ENCODE results near the gene MAP3K20.
A peak's percentile ranks its signal among the peaks of the same experiment; 100 is the strongest.

MAP3K20 gene

DNA sequence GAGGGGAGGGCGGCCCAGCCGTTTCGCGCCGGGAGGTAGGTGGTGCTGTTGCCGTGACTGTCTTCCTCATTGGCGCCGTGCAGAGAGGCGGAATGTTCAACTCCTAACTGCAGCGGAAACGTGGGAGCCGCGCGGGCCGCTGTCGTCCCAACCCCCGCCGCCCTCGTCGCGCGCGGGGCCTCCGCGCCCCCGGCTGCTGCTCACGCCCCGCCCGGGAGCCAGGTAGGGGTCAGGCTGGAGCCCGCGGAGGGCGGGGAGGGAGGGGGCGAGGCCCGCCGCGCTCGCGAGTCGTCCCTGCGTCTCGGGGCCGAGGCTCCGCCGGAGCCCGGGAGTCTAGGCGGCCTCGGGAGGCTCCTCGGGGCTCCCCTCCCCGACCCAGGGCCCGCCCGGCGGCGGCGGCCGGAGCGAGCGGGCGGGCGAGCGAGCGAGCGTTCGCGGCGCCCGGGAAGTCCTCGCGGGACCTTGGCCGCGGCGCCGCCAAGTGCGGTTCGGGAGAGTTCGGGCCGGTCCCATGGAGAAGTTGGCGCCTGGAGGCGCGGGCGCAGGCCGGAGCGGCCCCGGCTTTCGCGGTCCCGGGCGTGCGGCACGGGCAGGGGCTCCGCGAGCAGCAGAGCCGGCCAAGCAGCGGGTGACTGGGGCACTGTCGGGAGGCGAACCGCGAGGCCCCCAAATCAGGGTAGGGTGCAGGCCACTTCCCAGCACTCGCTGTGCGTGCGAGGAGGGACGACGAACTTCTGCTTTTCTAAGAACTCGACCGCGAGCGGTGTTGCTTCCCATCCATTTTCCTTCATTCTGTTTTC is at the start of gene MAP3K20:
Gene MAP3K20 (plus strand): TSS at position 66 of the 800 bp plus-strand sequence. CDS start 15,186 bp downstream, outside the sequence.
- H3K27me3 ChIP-seq: no peaks in the 10 kb centered on the region
- peaks cover 0 to 41% (median 29%) of the 10 kb centered on the region in 11 experiments; a peak in 13 of 22 replicates for H4K20me1 ChIP-seq
- H3K27ac ChIP-seq: peak within 1 kb of the TSS; percentile 91 to 99 (median 96)
- peak within 1 kb of the TSS; percentile 77 to 93 (median 85) for H3K4me3 ChIP-seq
- no peak for TF ChIP-seq Cebpa-rat (IDR thresholded peaks at IDR 0.05)
- H3K36me3 ChIP-seq: peaks cover 0 to 20% (median 10%) of the 10 kb centered on the region in 11 experiments; a peak in 13 of 22 replicates
- no peaks in the 10 kb centered on the region for H3K9me3 ChIP-seq (replicated peaks in 1 of 11)
- peak within 1 kb of the TSS; percentile 93 to 99 (median 97) for H3K9ac ChIP-seq
- H3K4me1 ChIP-seq: peaks cover 16 to 34% (median 26%) of the 10 kb centered on the region in 10 experiments
- H3K4me2 ChIP-seq: peak within 1 kb of the TSS; percentile 87 to 98 (median 91)

DNA sequence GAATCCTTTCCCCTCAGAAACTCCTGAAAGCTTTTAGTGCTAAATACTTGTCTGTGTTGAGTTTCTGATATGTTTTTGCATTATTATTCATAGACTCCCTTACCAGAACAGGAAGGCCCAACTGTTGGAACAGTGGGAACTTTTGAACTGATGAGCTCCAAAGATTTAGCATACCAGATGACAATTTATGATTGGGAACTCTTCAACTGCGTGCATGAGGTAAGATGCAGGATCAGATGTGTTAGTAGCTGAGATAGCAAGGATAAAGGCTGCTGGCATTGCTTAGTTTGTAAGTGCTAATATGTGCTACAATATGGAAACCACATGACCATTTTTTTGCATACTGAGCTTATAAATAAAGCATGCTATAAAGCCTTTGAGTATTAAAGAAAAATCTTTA is 49.2 kb upstream of the MAP3K20 start:
- no peak overlapping the region for H3K27ac ChIP-seq
- H4K20me1 ChIP-seq: no peaks in the 10 kb centered on the region
- H3K4me3 ChIP-seq: no peak overlapping the region
- no peak for TF ChIP-seq Cebpa-rat (IDR thresholded peaks at IDR 0.05)
- peak overlapping the region in 9 of 11 experiments; percentile 8 to 66 (median 52); a peak in 14 of 22 replicates for H3K4me2 ChIP-seq
- H3K27me3 ChIP-seq: no peaks in the 10 kb centered on the region
- no peaks in the 10 kb centered on the region for H3K36me3 ChIP-seq
- peaks cover 7 to 55% (median 40%) of the 10 kb centered on the region in 10 experiments for H3K4me1 ChIP-seq
- H3K9ac ChIP-seq: 0 out of 22 replicates have a peak overlapping the region, but pooled peaks of 1 of the 11 experiments have one; percentile 14
- peaks cover 0 to 7% (median 0%) of the 10 kb centered on the region in 11 experiments; a peak in 4 of 22 replicates for H3K9me3 ChIP-seq (replicated peaks in 1 of 11)

DNA sequence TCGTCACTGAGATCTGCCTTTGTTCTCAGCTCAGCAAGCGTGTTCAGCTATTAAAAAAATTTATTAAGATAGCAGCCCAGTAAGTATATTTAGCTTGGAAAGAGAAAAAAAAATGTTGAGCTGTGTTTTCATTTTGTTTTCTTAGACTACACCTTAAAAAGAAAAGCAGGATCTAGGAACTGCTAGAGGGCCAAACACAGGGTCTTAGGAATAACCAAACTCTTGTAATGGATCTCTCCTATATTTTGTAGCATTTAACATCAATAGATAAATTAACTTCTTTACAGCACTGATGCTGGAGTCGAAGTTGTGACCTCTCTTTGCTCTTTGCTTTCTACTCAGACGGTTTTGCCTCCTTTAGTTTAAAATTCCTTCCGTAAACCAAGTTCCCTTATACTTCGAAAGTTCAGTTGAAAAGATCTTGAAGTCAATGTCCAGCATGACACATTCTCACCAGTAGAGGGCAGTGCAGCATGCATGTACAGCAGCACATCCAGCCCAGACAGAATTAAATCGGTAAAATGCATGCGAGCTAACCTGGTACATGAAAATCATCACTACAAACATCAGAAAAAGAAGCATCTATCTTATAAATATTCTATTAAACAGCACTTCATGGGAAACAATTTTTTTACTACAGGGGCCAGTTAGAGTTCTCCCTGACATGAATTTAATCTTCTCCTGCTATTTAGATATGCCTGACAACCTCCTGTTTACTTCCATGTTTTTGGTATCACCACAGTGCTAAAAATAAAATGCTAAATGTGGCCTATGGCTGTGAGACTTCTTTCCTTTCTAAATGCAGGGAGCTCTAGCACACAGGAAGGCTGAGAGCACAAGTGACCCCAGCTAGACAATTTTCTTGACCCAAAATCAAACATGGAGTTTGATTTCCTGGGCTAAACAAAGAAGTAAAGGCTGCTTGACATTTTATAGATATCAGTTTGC is 48.2 kb upstream of the MAP3K20 start:
- no peaks in the 10 kb centered on the region for H3K27me3 ChIP-seq
- TF ChIP-seq Cebpa-rat (IDR thresholded peaks at IDR 0.05): no peak
- peaks cover 7 to 55% (median 40%) of the 10 kb centered on the region in 10 experiments for H3K4me1 ChIP-seq
- no peak overlapping the region for H3K4me3 ChIP-seq
- peaks cover 0 to 7% (median 0%) of the 10 kb centered on the region in 11 experiments; a peak in 4 of 22 replicates for H3K9me3 ChIP-seq (replicated peaks in 1 of 11)
- H3K4me2 ChIP-seq: peak overlapping the region; percentile 10 to 73 (median 63)
- H3K36me3 ChIP-seq: no peaks in the 10 kb centered on the region
- H3K9ac ChIP-seq: peak overlapping the region in 3 of 11 experiments; percentile 1 to 16 (median 6); a peak in 2 of 22 replicates
- H4K20me1 ChIP-seq: no peaks in the 10 kb centered on the region
- peak overlapping the region in 4 of 11 experiments; percentile 6 to 41 (median 17); a peak in 6 of 22 replicates for H3K27ac ChIP-seq

DNA sequence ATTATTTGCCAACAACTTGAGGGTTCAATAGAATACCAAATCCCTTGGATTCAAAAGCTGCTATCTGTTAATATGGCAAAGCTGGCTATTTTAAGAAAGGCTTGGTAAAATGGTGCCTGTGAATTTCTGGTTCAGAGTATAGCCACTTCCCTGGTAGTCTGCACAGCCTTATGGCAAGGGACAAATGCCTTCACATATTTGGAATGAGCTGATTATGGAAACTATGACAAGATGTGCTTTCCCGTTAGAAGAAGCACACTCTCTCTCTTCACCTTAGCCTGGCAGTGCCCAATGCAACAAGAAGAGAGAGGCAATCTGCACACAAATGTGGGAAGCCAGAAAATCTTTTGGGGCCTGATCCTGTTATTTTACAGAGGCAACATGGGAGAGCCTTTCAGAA is 47.5 kb upstream of the MAP3K20 start:
- H3K27ac ChIP-seq: peak overlapping the region in 4 of 11 experiments; percentile 6 to 41 (median 17); a peak in 6 of 22 replicates

DNA sequence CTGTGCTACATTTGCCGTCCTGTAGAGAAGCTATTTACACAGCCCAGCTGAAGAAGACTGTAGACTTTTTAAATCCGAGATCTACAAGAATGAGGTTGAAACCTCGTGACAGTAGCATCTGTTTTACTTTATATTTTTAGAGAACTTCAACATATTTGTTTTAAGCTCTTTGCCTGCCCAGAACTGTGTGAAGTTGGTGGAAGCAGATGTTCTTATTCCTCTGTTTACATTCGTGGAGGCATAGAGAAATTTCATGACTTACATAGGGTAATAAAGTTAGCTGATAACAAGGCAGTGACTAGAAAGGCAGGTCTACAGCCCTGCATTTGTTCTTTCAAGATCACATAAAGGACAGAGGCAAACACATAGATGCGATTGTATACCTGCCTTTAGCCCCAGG is 47.0 kb upstream of the MAP3K20 start:
- no peaks in the 10 kb centered on the region for H3K27me3 ChIP-seq
- TF ChIP-seq Cebpa-rat (IDR thresholded peaks at IDR 0.05): no peak
- no peaks in the 10 kb centered on the region for H3K36me3 ChIP-seq
- no peak overlapping the region for H3K9ac ChIP-seq
- peaks cover 7 to 55% (median 40%) of the 10 kb centered on the region in 10 experiments for H3K4me1 ChIP-seq
- peak overlapping the region in 8 of 11 experiments; percentile 10 to 73 (median 60); a peak in 9 of 22 replicates for H3K4me2 ChIP-seq
- no peak overlapping the region; a peak in 1 of 22 replicates for H3K27ac ChIP-seq
- no peak overlapping the region for H3K4me3 ChIP-seq
- no peaks in the 10 kb centered on the region for H4K20me1 ChIP-seq
- H3K9me3 ChIP-seq (replicated peaks in 1 of 11): peaks cover 0 to 3% (median 0%) of the 10 kb centered on the region in 11 experiments; a peak in 4 of 22 replicates

More for the DNA sequence above, 47.5 kb upstream of the MAP3K20 start:
- Histone ChIP-seq H3K9me3 (replicated peaks in 1 of 11) (peaks cover 0 to 7% (median 0%) of the 10 kb centered on the region in 11 experiments; a peak in 4 of 22 replicates), H3K4me3 (no peak overlapping the region), H3K9ac (peak overlapping the region in 2 of 11 experiments; percentile 1 to 16; a peak in 2 of 22 replicates), H3K27me3 (no peaks in the 10 kb centered on the region), H3K4me2 (peak overlapping the region; percentile 10 to 73 (median 63)), H3K4me1 (peaks cover 7 to 55% (median 40%) of the 10 kb centered on the region in 10 experiments), H4K20me1 (no peaks in the 10 kb centered on the region), H3K36me3 (no peaks in the 10 kb centered on the region)
- TF ChIP-seq Cebpa-rat (IDR thresholded peaks at IDR 0.05): no peak

DNA sequence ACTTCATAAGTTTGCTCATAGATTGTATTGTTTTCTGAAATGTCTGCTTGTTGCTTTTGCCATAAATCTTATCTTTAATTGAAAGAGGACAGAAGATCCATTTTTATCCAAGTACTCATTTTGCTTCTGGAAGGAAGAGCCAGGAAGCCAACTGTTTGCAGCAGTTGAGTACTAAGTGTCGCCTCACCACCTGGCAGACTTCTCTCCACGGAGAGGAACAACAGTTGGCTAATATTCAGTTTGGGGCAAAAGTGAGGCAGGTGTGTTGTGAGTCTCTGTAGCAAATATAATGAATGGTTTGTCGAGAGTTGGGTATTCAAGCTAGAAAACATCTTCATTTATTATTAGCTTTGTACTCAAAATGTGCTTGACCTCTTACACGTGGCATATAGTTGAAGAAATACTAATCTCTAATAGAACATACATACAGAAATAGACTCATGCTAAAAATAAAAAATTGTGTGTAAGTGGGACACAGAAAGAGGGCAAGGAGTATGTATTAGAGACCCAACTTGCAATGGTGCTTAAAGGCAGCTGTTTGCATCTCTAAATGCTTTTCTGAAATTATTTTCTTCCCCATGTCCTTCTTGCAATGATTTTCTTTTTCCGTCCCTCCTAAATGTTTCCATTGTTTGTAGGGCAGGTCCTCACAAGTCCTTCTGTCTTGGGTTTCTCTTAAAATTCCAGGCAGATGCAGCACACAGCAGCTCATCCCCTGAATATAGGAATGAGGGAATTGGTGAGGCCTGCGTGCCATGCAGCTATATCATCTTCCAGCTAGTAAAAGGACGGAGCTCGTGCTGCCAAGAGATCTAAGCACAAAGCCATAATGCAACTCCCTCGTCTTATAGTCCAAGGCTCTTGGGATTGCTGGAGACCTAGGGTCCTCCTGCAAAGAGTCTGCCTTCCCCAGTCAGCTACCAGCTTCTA is 44.8 kb upstream of the MAP3K20 start:
- H3K4me2 ChIP-seq: peak overlapping the region in 5 of 11 experiments; percentile 37 to 73 (median 49); a peak in 7 of 22 replicates
- no peak for TF ChIP-seq Cebpa-rat (IDR thresholded peaks at IDR 0.05)
- H3K27me3 ChIP-seq: no peaks in the 10 kb centered on the region
- no peaks in the 10 kb centered on the region for H4K20me1 ChIP-seq
- no peaks in the 10 kb centered on the region for H3K36me3 ChIP-seq
- H3K9ac ChIP-seq: no peak overlapping the region
- H3K9me3 ChIP-seq (replicated peaks in 1 of 11): no peaks in the 10 kb centered on the region
- H3K4me1 ChIP-seq: peaks cover 7 to 51% (median 40%) of the 10 kb centered on the region in 10 experiments
- no peak overlapping the region for H3K27ac ChIP-seq
- H3K4me3 ChIP-seq: no peak overlapping the region

DNA sequence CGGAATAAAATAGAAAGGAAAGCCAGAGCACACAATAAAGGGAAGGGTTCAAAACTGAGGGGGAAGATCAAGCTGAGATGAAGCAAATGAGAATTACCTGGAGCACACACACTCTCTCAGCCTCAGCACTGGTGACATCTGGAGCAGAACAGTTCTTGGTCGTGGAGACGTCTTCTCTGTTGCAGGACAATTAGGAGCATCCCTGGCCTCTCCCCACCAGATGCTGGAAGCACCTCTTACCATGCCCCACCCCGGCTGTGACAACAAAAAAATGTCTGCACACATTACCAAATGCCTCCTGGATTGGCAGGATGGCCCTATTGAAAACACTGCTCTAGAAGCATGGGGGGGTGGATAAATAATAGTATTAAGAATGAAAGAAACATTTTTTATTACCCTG is 43.6 kb upstream of the MAP3K20 start:
- Histone ChIP-seq H3K36me3 (no peaks in the 10 kb centered on the region), H4K20me1 (no peaks in the 10 kb centered on the region), H3K9ac (no peak overlapping the region), H3K27ac (no peak overlapping the region), H3K9me3 (replicated peaks in 1 of 11) (no peaks in the 10 kb centered on the region), H3K4me2 (no peak overlapping the region), H3K27me3 (no peaks in the 10 kb centered on the region), H3K4me1 (peaks cover 7 to 40% (median 32%) of the 10 kb centered on the region in 10 experiments), H3K4me3 (no peak overlapping the region)
- TF ChIP-seq Cebpa-rat (IDR thresholded peaks at IDR 0.05): no peak

DNA sequence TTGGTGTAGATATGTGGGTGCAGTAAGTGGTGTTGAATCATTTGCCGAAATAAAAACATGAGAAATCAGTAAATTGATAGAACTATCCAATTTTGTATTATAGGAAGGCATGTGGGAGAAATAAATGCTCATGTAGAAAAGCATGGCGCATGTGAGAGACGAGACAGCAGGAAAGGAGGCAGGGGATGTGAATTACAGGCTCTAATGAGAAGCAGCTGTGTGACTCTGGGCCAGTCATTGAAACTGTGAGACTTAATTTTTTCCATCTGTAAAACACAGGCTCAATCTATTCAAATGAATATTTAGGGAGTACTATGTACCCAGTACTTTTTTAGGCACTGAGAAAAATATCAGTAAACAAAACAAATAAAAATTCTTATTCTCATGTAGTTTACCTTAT is 42.6 kb upstream of the MAP3K20 start:
- no peaks in the 10 kb centered on the region for H3K36me3 ChIP-seq
- no peaks in the 10 kb centered on the region for H4K20me1 ChIP-seq
- H3K9me3 ChIP-seq (replicated peaks in 1 of 11): no peaks in the 10 kb centered on the region
- H3K4me2 ChIP-seq: no peak overlapping the region
- H3K4me1 ChIP-seq: peaks cover 2 to 30% (median 23%) of the 10 kb centered on the region in 10 experiments; a peak in 19 of 20 replicates
- no peak overlapping the region for H3K4me3 ChIP-seq
- TF ChIP-seq Cebpa-rat (IDR thresholded peaks at IDR 0.05): no peak
- no peak overlapping the region for H3K27ac ChIP-seq
- H3K27me3 ChIP-seq: no peaks in the 10 kb centered on the region
- H3K9ac ChIP-seq: no peak overlapping the region
